RPMI7951 (cell line): ENCODE measurements around the gene ARHGEF9. TPM values are rescaled to one million over a fixed set of nuclear protein-coding genes. Genes with fewer than 3 reads are reported as not detected.
"Not testable (repeated sequence)": the region's sequence is repeated elsewhere in the genome, so short reads cannot be mapped to it uniquely, and the experiment has no call there.

Experiments
- DNase-seq: peaks from one replicate; pipeline ENCODE4 v3.0.0-alpha.2; 2012; ENCODE audit warnings: low read depth
- total RNA-seq: library from RNA; depleted of rRNA; stranded (reverse); fragments of >200 nt; shearing (Covaris generic); gene quantifications from 2 replicates; pipeline ENCODE4 v1.2.3, GENCODE V29; 2014

Gene ARHGEF9
- total RNA-seq, 1 experiment from 2014 or later: 12.4 TPM

DNA sequence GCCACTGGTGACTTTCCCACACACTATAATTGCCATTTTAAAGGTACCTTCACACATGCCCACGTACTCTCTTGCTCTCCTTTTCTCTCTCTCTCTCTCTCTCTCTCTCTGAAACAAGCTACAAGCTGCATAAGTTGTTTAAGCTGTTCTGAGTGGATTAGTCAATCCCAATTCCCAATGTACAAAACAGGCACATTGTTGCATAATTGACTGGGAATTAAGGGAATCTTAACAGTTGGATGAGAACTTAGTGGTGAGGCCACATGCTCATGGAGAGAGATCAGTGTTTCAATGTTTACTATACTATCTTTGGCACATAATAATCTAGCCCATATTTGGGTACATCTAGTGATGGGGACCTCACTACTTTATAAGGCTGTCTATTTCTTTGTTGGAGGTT is 123.3 kb downstream of the ARHGEF9 start:
- no peak for DNase-seq

DNA sequence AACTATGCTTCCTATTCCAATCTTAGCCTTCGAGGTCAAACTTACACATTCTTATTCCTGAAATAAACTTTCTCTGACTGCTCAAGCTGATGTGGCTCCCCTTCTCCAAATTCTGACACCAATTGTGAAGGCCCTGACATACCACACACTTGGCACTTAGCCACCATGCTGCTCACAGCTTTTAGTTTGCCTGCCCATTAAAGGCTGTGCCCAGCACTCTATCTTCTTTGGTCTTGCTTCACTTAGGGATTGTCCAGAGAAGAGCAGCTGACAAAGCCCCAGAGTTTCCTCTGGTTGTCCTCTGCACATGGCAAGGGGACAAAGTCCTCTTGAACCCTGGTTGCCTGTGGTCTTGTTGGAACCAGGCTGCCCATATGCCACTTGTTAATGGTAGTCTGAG is 126.1 kb downstream of the ARHGEF9 start:
- peak; percentile 50 for DNase-seq

DNA sequence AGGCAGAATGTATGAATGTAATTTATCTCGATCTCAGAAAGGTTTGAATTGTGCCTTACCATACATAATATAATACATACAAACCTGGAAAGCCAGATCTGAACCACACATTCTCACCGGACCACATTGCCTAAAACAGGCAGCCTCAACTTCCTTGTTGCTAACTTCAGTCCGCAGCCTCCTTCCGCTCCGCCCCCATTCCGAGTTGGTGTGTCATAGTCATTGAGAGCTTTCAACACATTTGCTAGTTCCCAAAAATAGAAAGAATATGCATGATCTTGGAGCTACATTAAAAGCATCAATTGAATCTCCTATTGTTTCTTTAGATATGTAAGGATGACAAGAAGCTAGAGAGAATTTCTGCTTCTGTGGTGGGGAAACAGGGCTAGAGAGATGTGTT is 127.2 kb downstream of the ARHGEF9 start:
- peak; percentile 86 for DNase-seq

DNA sequence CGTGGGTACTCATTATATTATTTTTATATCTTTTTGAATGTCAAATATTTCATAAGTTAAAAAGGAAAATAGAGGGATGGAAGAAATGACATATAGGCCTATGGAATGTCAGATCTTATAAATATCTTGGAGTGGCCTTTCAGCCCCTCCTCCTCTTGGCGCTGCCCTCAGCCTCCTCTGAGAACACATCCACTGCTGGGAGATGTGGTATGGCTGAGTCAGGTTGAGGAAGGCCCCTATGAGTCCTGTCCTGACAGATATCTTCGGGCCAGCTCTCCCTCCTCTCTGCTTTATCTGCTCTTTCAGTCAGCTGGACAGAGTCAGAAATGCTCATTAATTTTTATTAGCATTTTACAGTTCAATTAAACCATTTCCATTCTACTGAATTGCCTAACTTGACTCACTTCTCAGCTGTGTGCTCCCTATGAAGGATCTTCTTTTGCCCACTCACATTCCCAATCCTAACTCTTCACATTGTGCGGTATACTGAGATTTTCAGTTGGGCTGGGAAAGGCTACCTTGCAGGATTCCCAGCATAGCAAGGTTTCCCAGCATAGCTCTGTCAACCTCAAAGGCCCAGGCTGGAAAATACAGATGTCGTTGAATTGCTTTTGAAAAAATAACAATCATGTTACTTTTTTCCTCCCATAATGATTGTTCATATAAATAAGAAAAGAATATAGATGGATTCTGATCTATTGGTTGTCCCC is 128.0 kb downstream of the ARHGEF9 start:
- DNase-seq: peak; percentile 66

DNA sequence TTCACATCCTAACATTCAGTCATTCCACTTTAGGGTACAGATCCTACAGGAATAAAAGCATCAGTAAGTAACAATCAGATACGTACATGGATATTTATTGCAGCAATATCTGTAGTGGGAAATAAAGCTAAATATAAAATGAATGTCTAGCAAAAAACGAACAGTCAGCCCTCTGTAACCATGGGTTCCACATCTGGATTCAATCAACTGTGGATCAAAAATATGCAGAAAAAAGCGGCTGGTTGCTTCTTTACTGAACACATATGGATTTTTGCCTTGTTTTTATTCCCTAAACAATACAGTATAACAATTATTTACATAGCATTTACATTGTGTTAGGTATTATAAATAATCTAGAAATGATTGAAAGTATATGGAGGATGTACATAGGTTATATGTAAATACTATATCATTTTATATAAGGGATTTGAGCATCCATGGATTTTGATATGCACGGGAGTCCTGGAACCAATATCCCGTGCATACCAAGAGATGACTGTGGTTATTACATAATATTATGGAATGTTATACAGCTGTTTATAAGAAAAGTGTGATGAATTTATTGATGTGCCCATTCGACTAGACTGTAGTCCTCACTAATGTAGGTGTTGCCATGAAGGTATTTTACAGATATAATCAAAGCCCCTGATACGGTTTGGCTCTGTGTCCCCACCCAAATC is 132.8 kb downstream of the ARHGEF9 start:
- peak; percentile 56 for DNase-seq

DNA sequence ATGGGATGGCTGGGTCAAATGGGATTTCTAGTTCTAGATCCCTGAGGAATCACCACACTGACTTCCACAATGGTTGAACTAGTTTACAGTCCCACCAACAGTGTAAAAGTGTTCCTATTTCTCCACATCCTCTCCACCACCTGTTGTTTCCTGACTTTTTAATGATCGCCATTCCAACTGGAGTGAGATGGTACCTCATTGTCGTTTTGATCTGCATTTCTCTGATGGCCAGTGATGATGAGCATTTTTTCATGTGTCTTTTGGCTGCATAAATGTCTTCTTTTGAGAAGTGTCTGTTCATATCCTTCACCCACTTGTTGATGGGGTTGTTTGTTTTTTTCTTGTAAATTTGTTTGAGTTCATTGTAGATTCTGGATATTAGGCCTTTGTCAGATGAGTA is 139.3 kb downstream of the ARHGEF9 start:
- DNase-seq: not testable (repeated sequence)

DNA sequence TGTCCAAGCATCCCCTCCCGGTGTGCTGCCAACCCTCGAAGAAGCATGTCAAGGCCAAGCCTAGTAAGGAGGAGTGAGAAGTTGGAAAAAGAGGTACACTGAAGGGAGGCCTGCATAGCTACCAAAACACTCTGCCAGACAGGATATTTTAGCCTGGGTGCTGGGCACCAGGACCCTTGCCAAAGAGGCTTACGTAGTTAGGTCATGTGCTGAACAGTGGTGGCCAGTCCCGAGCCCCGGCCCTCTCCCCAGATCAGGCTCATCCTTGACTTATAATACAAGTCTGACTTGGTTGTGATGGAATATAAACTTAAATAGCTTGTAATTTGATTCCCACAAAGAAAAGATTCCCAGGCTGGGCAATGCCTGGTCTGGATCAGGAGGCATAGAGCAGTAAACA is 149.3 kb downstream of the ARHGEF9 start:
- DNase-seq: no peak

DNA sequence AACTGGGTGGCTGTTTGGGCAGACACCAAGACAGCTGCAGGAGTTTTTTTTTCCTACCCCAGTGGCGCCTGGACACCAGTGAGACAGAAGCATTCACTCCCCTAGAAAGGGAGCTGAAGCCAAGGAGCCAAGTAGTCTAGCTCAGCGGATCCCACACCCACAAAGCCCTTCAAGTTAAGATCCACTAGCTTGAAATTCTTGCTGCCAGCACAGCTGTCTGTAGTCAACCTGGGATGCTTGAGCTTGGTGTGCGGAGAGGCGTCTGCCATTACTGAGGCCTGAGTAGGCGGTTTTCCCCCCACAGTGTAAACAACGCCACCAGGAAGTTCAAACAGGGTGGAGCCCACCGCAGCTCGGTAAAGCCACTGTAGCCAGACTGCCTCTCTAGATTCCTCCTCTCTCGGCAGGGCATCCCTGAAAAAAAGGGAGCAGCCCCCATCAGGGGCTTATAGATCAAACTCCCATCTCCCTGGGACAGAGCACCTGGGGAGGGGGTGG is 171.4 kb downstream of the ARHGEF9 start:
- DNase-seq: no peak

DNA sequence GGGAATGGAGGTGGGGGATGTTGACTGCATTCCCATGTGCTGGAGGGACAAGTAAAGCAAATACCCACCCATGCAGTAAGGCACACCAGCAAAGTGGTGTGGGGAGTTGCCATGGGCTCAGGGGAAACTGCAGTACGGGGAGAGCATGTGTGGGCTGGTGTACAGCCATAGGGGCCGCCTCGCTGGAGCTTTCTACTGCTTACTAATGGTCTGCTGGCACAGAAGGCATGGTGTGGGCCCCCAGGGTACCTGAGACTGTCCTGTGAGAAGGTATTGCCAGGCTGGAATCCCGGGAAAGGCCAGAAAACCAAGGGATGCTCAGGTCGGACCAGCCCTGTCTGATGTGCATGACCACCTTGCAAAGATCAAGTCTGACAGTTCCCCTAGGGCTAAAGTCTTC is 199.1 kb downstream of the ARHGEF9 start:
- DNase-seq: no peak
